Lower lobe of right lung (tissue), 2 donors: Measurements from ENCODE around the gene RABL3. TPM values are rescaled to one million over a fixed set of nuclear protein-coding genes. Genes with fewer than 3 reads are reported as not detected.
"Not testable (repeated sequence)": the region's sequence is repeated elsewhere in the genome, so short reads cannot be mapped to it uniquely, and the experiment has no call there.

Experiments
- ATAC-seq, 2 donors: fragments of 200-7000 bp; cut with Tn5 transposase; one replicate each; pipeline ENCODE4 v1.9.1; 2020 to 2022; ENCODE audit warnings: mild to moderate bottlenecking in 2 of 2, moderate library complexity in 2 of 2
- DNase-seq: peaks from one replicate; pipeline ENCODE4 v3.0.0-alpha.2; 2020
- H3K27ac ChIP-seq: fragments of 200-600 bp; one replicate; pipeline ENCODE4 v1.8.0; 2022
- H3K27me3 ChIP-seq: fragments of 200-600 bp; one replicate; pipeline ENCODE4 v1.8.0; 2022; ENCODE audit warnings: low read depth
- H3K36me3 ChIP-seq: fragments of 200-600 bp; one replicate; pipeline ENCODE4 v1.8.0; 2022; ENCODE audit warnings: mild to moderate bottlenecking
- H3K4me1 ChIP-seq: fragments of 200-600 bp; one replicate; pipeline ENCODE4 v1.8.0; 2022
- H3K4me3 ChIP-seq: fragments of 200-600 bp; one replicate; pipeline ENCODE4 v1.8.0; 2022; ENCODE audit warnings: mild to moderate bottlenecking
- H3K9me3 ChIP-seq: fragments of 200-600 bp; one replicate; pipeline ENCODE4 v1.8.0; 2022
- intact Hi-C: fragments of 100-400 bp; cut with DNase I; formaldehyde crosslinking; loops from one replicate; pipeline ENCODE4 v1.11.0; 2022
- total RNA-seq: library from RNA; stranded (reverse); fragmentation: NEBNext Ultra II Directional; extraction: Animal tissue kit (Norgen Biotek cat#: 25700); gene quantifications from one replicate; pipeline ENCODE4 v1.2.1, GENCODE V29; 2021
- TF ChIP-seq, protein P1 (sequence below): fragments of 200-600 bp; IDR thresholded peaks from one replicate; pipeline ENCODE4 v1.8.0; 2022; ENCODE audit warnings: antibody characterized with exemption, mild to moderate bottlenecking
- donor health status: DM: no; HTN: yes; CAD: no; lungs with severe emphysema.

RABL3 gene
- total RNA-seq, 1 donor from 2014 or later, result 24.5 TPM

DNA sequence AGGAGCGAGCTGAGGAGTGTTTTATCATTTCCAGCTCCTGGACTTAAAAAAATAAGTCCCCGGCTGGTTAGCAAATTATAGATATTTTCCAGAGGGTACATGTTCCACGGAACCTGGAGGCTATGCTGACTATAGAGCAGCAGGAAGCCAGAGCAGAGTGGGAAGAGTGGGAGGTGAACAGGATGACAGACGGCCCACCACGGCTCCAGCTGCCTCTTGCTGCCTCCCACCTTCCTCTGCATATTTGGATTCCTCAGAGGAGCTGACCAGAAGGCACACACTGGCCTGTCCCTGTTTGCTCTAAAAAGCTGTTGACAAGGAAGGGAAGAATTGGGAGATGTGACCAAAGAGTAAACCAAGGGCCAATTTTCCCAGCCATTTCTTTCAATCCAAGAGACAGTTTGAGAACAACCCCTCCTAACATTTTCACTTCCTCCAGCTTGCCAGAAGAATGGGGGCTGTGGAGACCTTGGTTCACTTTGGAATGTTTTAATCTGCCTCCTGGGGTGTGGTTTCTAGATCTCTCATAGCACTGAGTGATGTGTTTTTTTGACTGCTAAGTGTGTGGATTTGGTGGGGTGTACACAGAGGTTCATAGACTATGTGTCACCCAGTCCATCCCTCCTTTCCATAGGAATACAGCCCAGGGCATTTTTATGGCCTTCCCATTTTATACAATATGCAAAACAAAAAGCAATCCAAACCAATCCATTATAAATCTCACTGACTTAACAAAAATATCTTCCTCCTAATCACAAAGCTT is 97.1 kb downstream of the RABL3 start:
- intact Hi-C loops, result no loop called here
- Histone ChIP-seq H3K27me3 (no peaks in the 10 kb centered on the region), H3K27ac (no peak overlapping the region), H3K9me3 (no peaks in the 10 kb centered on the region), H3K4me1 (no peaks in the 10 kb centered on the region), H3K4me3 (no peak overlapping the region), H3K36me3 (no peaks in the 10 kb centered on the region)
- DNase-seq (no peak), ATAC-seq (no peak)
- TF ChIP-seq, protein P1, sequence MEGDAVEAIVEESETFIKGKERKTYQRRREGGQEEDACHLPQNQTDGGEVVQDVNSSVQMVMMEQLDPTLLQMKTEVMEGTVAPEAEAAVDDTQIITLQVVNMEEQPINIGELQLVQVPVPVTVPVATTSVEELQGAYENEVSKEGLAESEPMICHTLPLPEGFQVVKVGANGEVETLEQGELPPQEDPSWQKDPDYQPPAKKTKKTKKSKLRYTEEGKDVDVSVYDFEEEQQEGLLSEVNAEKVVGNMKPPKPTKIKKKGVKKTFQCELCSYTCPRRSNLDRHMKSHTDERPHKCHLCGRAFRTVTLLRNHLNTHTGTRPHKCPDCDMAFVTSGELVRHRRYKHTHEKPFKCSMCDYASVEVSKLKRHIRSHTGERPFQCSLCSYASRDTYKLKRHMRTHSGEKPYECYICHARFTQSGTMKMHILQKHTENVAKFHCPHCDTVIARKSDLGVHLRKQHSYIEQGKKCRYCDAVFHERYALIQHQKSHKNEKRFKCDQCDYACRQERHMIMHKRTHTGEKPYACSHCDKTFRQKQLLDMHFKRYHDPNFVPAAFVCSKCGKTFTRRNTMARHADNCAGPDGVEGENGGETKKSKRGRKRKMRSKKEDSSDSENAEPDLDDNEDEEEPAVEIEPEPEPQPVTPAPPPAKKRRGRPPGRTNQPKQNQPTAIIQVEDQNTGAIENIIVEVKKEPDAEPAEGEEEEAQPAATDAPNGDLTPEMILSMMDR, result no peak

DNA sequence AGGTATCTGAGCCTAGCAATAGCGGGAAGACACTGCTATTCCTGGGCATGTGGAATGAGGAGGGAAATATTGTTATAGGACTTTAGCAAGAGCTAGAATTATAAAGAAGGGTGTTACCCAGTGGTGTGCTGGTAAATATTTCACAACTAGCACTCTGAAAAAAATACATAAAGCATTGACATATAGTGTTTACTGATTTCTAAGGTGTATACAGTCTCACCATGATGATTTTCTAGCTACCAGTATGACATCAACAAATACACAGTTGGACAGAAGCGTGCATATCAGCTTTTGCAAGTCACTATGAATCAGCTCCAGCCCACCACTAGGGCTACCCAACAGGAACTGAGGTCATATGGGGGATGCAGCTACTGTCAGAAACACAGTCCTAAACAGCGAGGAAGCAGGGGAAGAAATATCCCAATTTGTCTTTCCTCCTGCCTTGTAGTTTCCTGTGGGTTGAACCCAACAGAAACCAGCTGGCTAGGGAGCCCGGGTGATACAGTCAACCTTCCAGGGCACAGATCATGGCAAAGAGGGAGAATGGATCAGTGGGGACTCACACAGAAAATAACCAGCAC is 99.9 kb downstream of the RABL3 start:
- ATAC-seq, result peak in 1 of 2 donors; percentile 44
- peaks cover 4% of the 10 kb centered on the region for H3K4me1 ChIP-seq
- H3K27ac ChIP-seq, result no peak overlapping the region
- H3K9me3 ChIP-seq, result no peaks in the 10 kb centered on the region
- H3K36me3 ChIP-seq, result no peaks in the 10 kb centered on the region
- DNase-seq, result no peak
- no peak overlapping the region for H3K4me3 ChIP-seq
- TF ChIP-seq, protein P1, result no peak
- no peaks in the 10 kb centered on the region for H3K27me3 ChIP-seq
- intact Hi-C loops, result no loop called here

DNA sequence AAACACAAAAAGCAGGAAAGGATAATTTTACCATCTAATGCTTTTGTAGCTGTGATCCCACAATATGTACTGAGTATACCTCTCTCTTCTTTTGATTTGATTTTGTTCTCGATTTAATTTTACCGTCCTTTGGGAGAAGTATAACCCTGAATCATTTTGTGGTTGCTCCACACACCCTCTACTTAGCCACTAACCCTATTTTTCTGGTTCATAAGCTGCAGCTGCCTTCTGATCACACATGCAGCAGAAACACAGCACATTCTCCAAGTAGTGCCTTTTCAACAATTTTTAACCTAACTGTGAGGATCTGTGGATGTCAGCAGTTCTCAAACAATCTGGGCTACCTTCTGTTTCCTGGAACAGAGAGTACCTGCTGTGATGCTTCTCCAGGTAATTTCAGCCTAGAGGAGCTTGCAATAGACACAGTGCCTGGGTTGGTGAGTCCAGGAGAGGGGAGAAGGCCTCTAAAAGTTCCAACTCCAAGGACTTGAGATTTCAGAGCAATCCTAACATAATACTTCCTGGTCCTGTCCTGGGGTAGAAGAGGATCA is 100.5 kb downstream of the RABL3 start:
- DNase-seq, result no peak
- no peak for ATAC-seq
- H3K4me3 ChIP-seq, result no peak overlapping the region
- H3K27ac ChIP-seq, result no peak overlapping the region
- intact Hi-C loops, result no loop called here
- H3K27me3 ChIP-seq, result no peaks in the 10 kb centered on the region
- no peaks in the 10 kb centered on the region for H3K36me3 ChIP-seq
- peaks cover 8% of the 10 kb centered on the region for H3K4me1 ChIP-seq
- TF ChIP-seq, protein P1, result no peak
- no peaks in the 10 kb centered on the region for H3K9me3 ChIP-seq

DNA sequence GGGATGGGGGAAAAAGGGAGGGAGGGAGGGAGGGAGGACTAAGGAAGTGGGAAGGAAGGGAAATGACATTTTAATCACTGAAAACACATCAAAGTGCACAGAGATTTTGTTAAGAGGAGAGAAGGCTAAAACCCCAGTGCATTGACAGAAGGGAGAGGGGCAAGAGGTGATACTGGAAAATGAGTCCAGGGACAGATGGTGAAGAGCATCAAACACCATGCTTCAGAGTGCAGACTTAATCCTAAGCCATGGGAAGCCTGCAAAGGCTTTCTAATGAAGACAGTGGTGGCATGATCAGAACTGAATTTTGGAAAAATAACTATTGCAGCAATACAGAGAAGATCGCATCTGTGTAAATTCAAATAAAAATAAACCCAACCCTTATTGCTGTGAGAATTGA is 102.1 kb downstream of the RABL3 start:
- no peak for ATAC-seq
- H3K4me3 ChIP-seq, result no peak overlapping the region
- TF ChIP-seq, protein P1, result no peak
- H3K4me1 ChIP-seq, result peaks cover 12% of the 10 kb centered on the region
- H3K9me3 ChIP-seq, result no peaks in the 10 kb centered on the region
- H3K36me3 ChIP-seq, result no peaks in the 10 kb centered on the region
- intact Hi-C loops, result no loop called here
- DNase-seq, result no peak
- no peak overlapping the region for H3K27ac ChIP-seq
- no peaks in the 10 kb centered on the region for H3K27me3 ChIP-seq

DNA sequence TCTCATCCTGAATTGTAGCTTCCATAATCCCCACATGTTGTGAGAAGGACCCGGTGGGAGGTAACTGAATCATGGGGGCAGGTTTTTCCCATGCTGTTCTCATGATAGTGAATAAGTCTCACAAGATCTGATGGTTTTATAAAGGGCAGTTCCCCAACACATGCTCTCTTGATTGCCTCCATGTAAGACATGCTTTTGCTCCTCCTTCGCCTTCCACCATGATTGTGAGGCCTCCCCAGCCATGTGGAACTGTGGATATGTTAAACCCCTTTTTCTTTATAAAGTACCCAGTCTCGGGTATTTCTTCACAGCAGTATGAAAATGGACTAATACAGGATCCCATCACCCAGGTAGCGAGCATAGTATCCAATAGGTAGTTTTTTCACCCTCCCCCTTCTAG is 103.5 kb downstream of the RABL3 start:
- H3K27me3 ChIP-seq, H3K4me3 ChIP-seq, DNase-seq, H3K36me3 ChIP-seq, ATAC-seq, H3K27ac ChIP-seq, intact Hi-C loops, H3K9me3 ChIP-seq: not testable (repeated sequence)
- peaks cover 12% of the 10 kb centered on the region for H3K4me1 ChIP-seq
